ENCODE data around the gene RNF8.
A peak's percentile ranks its signal among the peaks of the same experiment; 100 is the strongest.

- TF ChIP-seq ZNF24 (tag by site-specific recombination; IDR thresholded peaks at IDR 0.05) (no peak), GLI4 (tag by site-specific recombination; IDR thresholded peaks at IDR 0.05) (no peak), ZNF391 (tag by site-specific recombination; IDR thresholded peaks at IDR 0.05; ENCODE audit: borderline replicate concordance, low read depth) (no peak), CTCF (tag by site-specific recombination; IDR thresholded peaks at IDR 0.05) (peak; percentile 52), ZNF133 (tag by site-specific recombination; IDR thresholded peaks at IDR 0.05) (no peak), ZNF19 (tag by site-specific recombination; IDR thresholded peaks at IDR 0.05; ENCODE audit: low read depth) (no peak), ZNF146 (tag by site-specific recombination; IDR thresholded peaks at IDR 0.05) (no peak), ZNF426 (tag by site-specific recombination; IDR thresholded peaks at IDR 0.05) (no peak), REST (tag by site-specific recombination; IDR thresholded peaks at IDR 0.05) (no peak), ZNF354C (tag by site-specific recombination; IDR thresholded peaks at IDR 0.05; ENCODE audit: borderline replicate concordance, low read depth) (no peak), ZNF132 (tag by site-specific recombination; IDR thresholded peaks at IDR 0.05; ENCODE audit: borderline replicate concordance) (no peak), PRDM4 (tag by site-specific recombination; IDR thresholded peaks at IDR 0.05) (no peak), ZNF776 (tag by site-specific recombination; IDR thresholded peaks at IDR 0.05; ENCODE audit: borderline replicate concordance) (no peak), ZNF223 (tag by site-specific recombination; IDR thresholded peaks at IDR 0.05) (no peak)
Measured at GRCh38 chr6:37314487-37315156, 39.2 kb upstream of the RNF8 start.

Measured in HEK293 (cell line).